GM19324 (cell line): ENCODE data around the gene RNASE9.
"Not testable (repeated sequence)": the region's sequence is repeated elsewhere in the genome, so short reads cannot be mapped to it uniquely, and the experiment has no call there.

ENCODE experiments used
- ATAC-seq: cut with Tn5 transposase; IDR thresholded peaks from one replicate; pipeline ENCODE4 v1.9.1; 2021; ENCODE audit warnings: mild to moderate bottlenecking, moderate library complexity; ENCODE audit not compliant: unreplicated experiment, low FRiP score

Gene RNASE9

GRCh38 chr14:20530771-20531571 lies 29.9 kb downstream of the RNASE9 start:
- no peak for ATAC-seq

DNA sequence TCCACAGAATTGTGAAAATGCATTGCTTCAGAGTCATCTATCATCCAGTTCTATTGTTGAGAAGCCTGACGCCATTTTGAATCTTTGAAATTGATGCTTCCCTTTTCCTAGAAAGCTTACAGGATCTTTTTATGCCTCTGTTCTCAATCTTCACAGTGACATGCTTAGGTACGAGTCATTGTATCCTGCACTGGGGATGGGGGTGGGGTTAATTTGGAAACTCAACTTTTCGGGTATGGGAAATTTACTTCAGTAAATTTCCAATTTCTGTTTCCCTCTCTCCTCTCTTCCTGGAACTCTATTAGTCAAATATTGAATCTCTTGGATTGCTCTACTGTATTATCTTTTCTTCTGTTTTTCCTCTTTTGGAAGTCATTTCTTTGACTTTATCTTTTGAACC lies 31.0 kb downstream of the RNASE9 start:
- no peak for ATAC-seq

DNA sequence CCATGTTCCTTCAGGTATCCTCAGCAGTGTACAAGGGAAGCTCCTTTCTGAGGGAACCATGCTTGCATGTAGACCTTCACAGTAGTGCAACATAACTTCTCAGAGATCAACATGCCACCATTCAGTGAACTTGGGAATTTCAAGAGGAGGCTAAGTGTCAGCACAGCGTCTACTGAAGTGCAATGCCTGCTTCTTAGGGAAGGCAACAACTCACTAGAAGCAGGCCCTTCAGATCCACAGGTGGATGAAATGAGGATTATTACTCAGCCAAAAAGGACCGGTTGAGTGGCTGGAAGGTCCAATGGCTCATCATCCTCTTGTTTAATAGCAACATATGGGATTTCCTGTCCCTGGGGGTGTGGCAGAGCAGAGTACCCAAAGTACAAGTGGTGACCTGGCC lies 36.8 kb downstream of the RNASE9 start:
- no peak for ATAC-seq

- ATAC-seq = no peak
Observed at GRCh38 chr14:20522332-20522731, 38.5 kb downstream of the RNASE9 start.

GRCh38 chr14:20516921-20517320 lies 43.9 kb downstream of the RNASE9 start:
- no peak for ATAC-seq

GRCh38 chr14:20515846-20516245 lies 45.0 kb downstream of the RNASE9 start:
- ATAC-seq = no peak

DNA sequence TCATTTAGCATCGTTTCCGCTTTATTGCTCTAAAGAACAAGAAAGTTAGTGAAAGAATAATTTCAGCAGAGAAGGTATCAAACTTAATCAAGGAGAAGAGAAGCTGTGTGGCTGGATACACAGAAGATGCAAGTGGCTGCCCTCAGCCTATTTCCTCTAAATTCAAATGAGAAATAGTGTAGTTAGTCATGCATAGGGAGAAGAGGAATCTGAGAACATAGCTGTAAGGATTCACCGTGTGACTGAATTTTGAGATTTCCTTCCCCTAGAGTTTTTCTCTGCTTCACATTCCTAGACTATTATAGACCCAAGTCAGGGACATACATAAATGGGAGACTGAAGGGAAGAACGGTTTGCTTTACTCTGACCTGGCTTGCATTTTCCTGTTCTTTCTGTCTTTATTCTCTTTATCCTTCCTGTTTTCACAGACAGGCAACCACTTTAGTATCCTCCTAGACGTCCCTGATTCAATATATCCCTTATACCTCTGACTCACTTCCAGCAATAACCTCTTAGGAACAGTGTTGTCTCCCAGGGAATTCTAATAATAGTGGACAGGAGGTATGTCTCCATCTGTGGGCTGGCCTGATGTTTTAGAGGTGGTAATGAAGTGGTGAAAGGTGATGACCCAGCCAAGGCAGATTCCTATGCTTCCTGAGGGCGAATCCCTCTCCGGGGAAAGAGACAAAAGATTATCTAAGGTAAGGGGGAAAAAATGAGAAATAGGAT lies 48.5 kb downstream of the RNASE9 start:
- ATAC-seq = no peak

- ATAC-seq = no peak
Observed at GRCh38 chr14:20508367-20508766, 52.5 kb downstream of the RNASE9 start.

DNA sequence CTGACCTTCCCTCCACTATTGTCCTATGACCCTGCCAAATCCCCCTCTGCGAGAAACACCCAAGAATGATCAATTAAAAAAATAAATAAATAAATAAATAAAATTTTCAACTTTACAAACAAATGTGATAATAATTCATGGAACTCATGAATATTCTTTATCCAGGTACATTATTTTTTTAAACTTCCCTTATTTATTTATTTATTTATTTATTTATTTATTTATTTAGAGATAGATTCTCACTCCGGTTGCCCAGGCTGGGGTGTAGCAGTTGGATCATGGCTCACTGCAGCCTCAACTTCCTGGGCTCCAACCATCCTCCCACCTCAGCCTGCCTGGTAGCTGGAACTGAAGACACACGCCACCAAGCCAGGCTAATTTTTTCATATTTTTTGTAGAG lies 53.3 kb downstream of the RNASE9 start:
- ATAC-seq = not testable (repeated sequence)

GRCh38 chr14:20506752-20507151 lies 54.1 kb downstream of the RNASE9 start:
- not testable (repeated sequence) for ATAC-seq

DNA sequence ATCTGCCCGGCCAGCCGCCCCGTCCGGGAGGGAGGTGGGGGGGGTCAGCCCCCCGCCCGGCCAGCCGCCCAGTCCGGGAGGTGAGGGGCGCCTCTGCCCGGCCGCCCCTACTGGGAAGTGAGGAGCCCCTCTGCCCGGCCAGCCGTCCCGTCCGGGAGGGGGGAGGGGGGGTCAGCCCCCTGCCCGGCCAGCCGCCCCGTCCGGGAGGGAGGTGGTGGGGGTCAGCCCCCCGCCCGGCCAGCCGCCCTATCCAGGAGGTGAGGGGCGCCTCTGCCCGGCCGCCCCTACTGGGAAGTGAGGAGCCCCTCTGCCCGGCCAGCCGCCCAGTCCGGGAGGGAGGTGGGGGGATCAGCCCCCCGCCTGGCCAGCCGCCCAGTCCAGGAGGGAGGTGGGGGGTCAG lies 54.6 kb downstream of the RNASE9 start:
- not testable (repeated sequence) for ATAC-seq
